CD4-positive, alpha-beta T cell (primary cell): ENCODE data around the gene PLXNB3. TPM values are rescaled to one million over a fixed set of nuclear protein-coding genes. Genes with fewer than 3 reads are reported as not detected.

ENCODE experiments used
- ATAC-seq: fragments of 200-7000 bp; cut with Tn5 transposase; one replicate; pipeline ENCODE4 v1.10.0; 2022; ENCODE audit warnings: mild to moderate bottlenecking; ENCODE audit not compliant: poor library complexity
- CTCF ChIA-PET: fragments of 350-600 bp; sonication (Branson Sonifier 250); formaldehyde crosslinking; loops from one replicate; lab custom pipeline; 2021; ENCODE audit warnings: antibody characterized with exemption, inconsistent platforms; lab: Charles Lee
- POLR2A ChIA-PET: fragments of 350-600 bp; sonication (Branson Sonifier 250); formaldehyde crosslinking; loops from one replicate; lab custom pipeline; 2021; ENCODE audit warnings: antibody characterized with exemption, inconsistent platforms; lab: Charles Lee
- DNase-seq, 14 experiments: peaks; one replicate each; pipeline ENCODE4 v3.0.0-alpha.2; 2013 to 2020; ENCODE audit warnings: mixed read lengths in 2 of 14
- H3K27ac ChIP-seq, 2 donors: one replicate each; pipeline versions ENCODE4 v1.5.1 to v1.7.0; 2013; ENCODE audit warnings: low read length in 2 of 2, low read depth in 1 of 2, mild to moderate bottlenecking in 1 of 2
- H3K27me3 ChIP-seq, 2 experiments: 1 replicate in 1 of 2; 2 replicates in 1 of 2; pipeline versions ENCODE4 v1.6.1 to v1.7.0; 2013; ENCODE audit warnings: low read length in 2 of 2, control low read depth in 1 of 2, mild to moderate bottlenecking in 1 of 2, moderate library complexity in 1 of 2; ENCODE audit not compliant: insufficient read depth in 2 of 2, control insufficient read depth in 1 of 2
- H3K36me3 ChIP-seq: one replicate; pipeline ENCODE4 v1.6.1; 2013; ENCODE audit warnings: low read length, control low read depth; ENCODE audit not compliant: insufficient read depth
- H3K4me1 ChIP-seq: one replicate; pipeline ENCODE4 v1.6.1; 2013; ENCODE audit warnings: low read length, control low read depth; ENCODE audit not compliant: insufficient read depth
- H3K4me3 ChIP-seq: one replicate; pipeline ENCODE4 v1.5.1; 2013; ENCODE audit warnings: mild to moderate bottlenecking, low read length, moderate library complexity
- H3K9me3 ChIP-seq, 2 experiments: 1 replicate in 1 of 2; 2 replicates in 1 of 2; pipeline versions ENCODE4 v1.6.1 to v1.7.0; 2013; ENCODE audit warnings: low read length in 2 of 2, mild to moderate bottlenecking in 2 of 2, control low read depth in 1 of 2, moderate library complexity in 1 of 2; ENCODE audit not compliant: control insufficient read depth in 1 of 2, insufficient read depth in 1 of 2
- H3K27ac Mint-ChIP-seq: one replicate; pipeline ENCODE4 v1.8.0; 2020; ENCODE audit warnings: mixed read lengths
- H3K27me3 Mint-ChIP-seq: one replicate; pipeline ENCODE4 v1.8.0; 2021; ENCODE audit warnings: mixed read lengths
- H3K36me3 Mint-ChIP-seq: one replicate; pipeline ENCODE4 v1.8.0; 2021; ENCODE audit warnings: low read depth, mixed read lengths
- H3K4me1 Mint-ChIP-seq: one replicate; pipeline ENCODE4 v1.8.0; 2021; ENCODE audit warnings: low read depth, mixed read lengths
- H3K4me3 Mint-ChIP-seq: one replicate; pipeline ENCODE4 v1.8.0; 2020; ENCODE audit warnings: mild to moderate bottlenecking, mixed read lengths
- H3K9me3 Mint-ChIP-seq: one replicate; pipeline ENCODE4 v1.8.0; 2020; ENCODE audit warnings: mixed read lengths
- CTCF ChIP-seq: fragments of 200-600 bp; IDR thresholded peaks from one replicate; pipeline ENCODE4 v1.8.0; 2022; ENCODE audit warnings: antibody characterized with exemption, mild to moderate bottlenecking
- intact Hi-C, 2 experiments: fragments of 100-400 bp; cut with DNase I in 1 of 2; cut with micrococcal nuclease in 1 of 2; formaldehyde crosslinking; loops; one replicate each; pipeline versions ENCODE4 v1.15.1 to v1.9.0; 2023 to 2025; cut with DNase I, micrococcal nuclease
- total RNA-seq, 174 experiments: library from RNA in 2 of 174; stranded (reverse) in 2 of 174; gene quantifications; one replicate each; pipeline ENCODE4 v1.2.3 and lab custom pipeline; 2021 to 2026

Gene PLXNB3
- total RNA-seq, 2 experiments from 2014 or later = not detected

- Mint-ChIP-seq H3K4me1 (peaks cover 26% of the 10 kb centered on the region), H3K27me3 (no peaks in the 10 kb centered on the region), H3K27ac (no peak overlapping the region), H3K4me3 (no peak overlapping the region), H3K9me3 (no peaks in the 10 kb centered on the region), H3K36me3 (peaks cover 12% of the 10 kb centered on the region)
- POLR2A ChIA-PET = no interaction called here
- ATAC-seq (no peak), DNase-seq (peak in 4 of 14 experiments; percentile 19 to 61 (median 34))
- Histone ChIP-seq H3K36me3 (peaks cover 9% of the 10 kb centered on the region), H3K27me3 (no peaks in the 10 kb centered on the region), H3K27ac (peak overlapping the region; percentile 68 to 72), H3K9me3 (no peaks in the 10 kb centered on the region), H3K4me3 (peak overlapping the region; percentile 64), H3K4me1 (peaks cover 56% of the 10 kb centered on the region)
- intact Hi-C loops = loop anchor here in 1 of 2 experiments (5.0 kb wide), 1 partner anchor 67 kb away; the partner anchor contains the start of genes IDH3G and SSR4
- no peak for TF ChIP-seq CTCF
- CTCF ChIA-PET = no interaction called here
Measured at GRCh38 chrX:153725039-153725831, 38.8 kb upstream of the PLXNB3 start.

GRCh38 chrX:153725832-153726285 is 38.2 kb upstream of the PLXNB3 start:
- ChIA-PET POLR2A (interaction anchor here (2.0 kb wide), 1 partner anchor 246 kb away, joined by 5 read pairs; the partner anchor contains the start of gene HCFC1), CTCF (no interaction called here)
- intact Hi-C loops = loop anchor here in 1 of 2 experiments (5.0 kb wide), 1 partner anchor 66 kb away; the partner anchor contains the start of genes IDH3G and SSR4

More at GRCh38 chrX:153725832-153726285, 38.2 kb upstream of the PLXNB3 start:
- no peaks in the 10 kb centered on the region for H3K27me3 Mint-ChIP-seq
- no peak for ATAC-seq
- H3K9me3 Mint-ChIP-seq = no peaks in the 10 kb centered on the region
- H3K4me3 ChIP-seq = peak overlapping the region; percentile 44
- no peak overlapping the region for H3K27ac Mint-ChIP-seq
- DNase-seq = peak in 2 of 14 experiments; percentile 4 to 41
- H3K36me3 Mint-ChIP-seq = peaks cover 16% of the 10 kb centered on the region
- peak overlapping the region; percentile 70 for H3K4me3 Mint-ChIP-seq
- no peak for TF ChIP-seq CTCF
- no peak overlapping the region for H3K27ac ChIP-seq
- H3K9me3 ChIP-seq = no peaks in the 10 kb centered on the region
- H3K4me1 Mint-ChIP-seq = peaks cover 29% of the 10 kb centered on the region
- H3K36me3 ChIP-seq = peaks cover 4% of the 10 kb centered on the region
- H3K4me1 ChIP-seq = peaks cover 53% of the 10 kb centered on the region
- no peaks in the 10 kb centered on the region for H3K27me3 ChIP-seq
